Measurements from ENCODE around the gene NEGR1. TPM values are rescaled to one million over a fixed set of nuclear protein-coding genes. Genes with fewer than 3 reads are reported as not detected.

NEGR1 gene
- total RNA-seq, 2 experiments from 2014 or later, result not detected

DNA sequence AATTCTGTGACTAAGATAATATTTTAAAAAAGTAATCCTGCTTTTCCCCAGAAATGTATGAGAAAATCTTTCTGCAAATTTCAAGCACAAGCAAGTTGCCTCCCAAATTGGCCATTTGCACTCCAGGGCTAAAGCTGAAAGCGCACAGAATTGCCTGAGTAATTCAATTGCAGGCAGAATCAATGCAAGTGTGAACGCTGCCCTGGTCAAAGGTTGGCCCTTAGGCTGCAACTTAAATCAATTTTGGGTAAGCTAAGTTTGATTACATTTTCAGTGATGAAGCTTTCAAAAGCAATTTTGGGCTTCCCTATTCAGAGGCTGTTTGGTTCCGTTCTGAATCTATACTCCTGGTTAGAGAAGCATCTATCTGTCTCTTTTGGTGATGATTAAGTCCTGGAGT lies 699.7 kb downstream of the NEGR1 start:
- Mint-ChIP-seq H3K27me3 (peaks cover 2% of the 10 kb centered on the region), H3K36me3 (no peaks in the 10 kb centered on the region), H3K4me3 (no peak overlapping the region), H3K4me1 (no peaks in the 10 kb centered on the region), H3K27ac (no peak overlapping the region), H3K9me3 (no peaks in the 10 kb centered on the region)
- ATAC-seq (ENCODE audit: low read depth) (no peak), DNase-seq (no peak)
- POLR2A ChIA-PET, result no interaction called here

DNA sequence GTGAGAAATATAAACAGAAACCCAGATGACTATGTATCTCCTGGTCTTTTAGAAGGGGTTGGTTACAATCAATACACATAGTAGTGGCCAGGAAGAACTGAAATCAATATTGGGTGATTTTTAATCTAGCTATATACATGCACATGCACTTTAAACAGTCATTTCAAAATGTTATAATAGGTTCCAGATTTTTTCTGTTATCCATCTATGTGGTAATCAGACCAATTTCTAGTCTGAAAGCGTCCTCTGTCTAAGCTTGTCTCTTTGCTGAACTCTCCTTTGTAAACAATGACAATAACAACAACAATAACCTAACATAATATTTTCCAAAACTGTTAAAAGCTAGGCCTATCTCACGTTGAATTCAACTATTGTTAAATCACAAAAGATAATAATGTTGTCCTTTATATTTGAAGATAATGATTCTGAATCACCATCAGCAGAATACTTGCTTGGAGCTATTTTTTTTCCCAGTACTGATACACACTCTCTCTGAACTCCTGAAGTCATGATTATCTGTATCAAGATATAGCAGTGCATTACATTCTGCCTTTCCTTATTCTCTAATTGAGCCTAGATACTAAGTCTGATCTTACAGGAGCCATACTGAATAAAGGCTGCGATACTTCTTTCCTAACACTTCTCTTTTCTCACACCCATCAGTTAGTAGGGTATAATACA lies 704.7 kb downstream of the NEGR1 start:
- no peak for DNase-seq
- ATAC-seq (ENCODE audit: low read depth), result no peak
- H3K36me3 Mint-ChIP-seq, result no peaks in the 10 kb centered on the region
- no peaks in the 10 kb centered on the region for H3K27me3 Mint-ChIP-seq
- POLR2A ChIA-PET, result no interaction called here
- no peaks in the 10 kb centered on the region for H3K9me3 Mint-ChIP-seq
- H3K4me3 Mint-ChIP-seq, result no peak overlapping the region
- H3K4me1 Mint-ChIP-seq, result no peaks in the 10 kb centered on the region
- H3K27ac Mint-ChIP-seq, result no peak overlapping the region

DNA sequence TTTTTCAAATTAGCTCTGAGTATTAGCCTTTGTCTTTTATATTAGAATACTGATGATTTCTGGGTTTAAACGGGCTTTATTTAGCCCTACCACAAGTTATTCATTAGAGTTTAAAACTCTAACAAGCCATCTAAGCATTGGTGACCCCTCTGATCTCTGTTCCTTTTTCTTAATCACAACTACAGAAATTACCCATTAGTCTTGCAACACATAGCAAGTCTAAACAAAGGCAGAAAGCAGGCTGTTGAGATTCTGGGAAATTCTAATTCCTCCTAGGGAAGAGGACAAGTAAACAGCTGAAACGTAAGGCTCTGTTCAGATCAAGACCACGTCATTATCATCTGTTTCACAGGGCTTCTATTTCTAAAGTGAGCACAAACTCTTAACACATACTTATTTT lies 710.3 kb downstream of the NEGR1 start:
- Mint-ChIP-seq H3K9me3 (no peaks in the 10 kb centered on the region), H3K4me3 (no peak overlapping the region), H3K27me3 (no peaks in the 10 kb centered on the region), H3K36me3 (no peaks in the 10 kb centered on the region), H3K27ac (no peak overlapping the region), H3K4me1 (no peaks in the 10 kb centered on the region)
- DNase-seq (no peak), ATAC-seq (ENCODE audit: low read depth) (no peak)
- POLR2A ChIA-PET, result no interaction called here

DNA sequence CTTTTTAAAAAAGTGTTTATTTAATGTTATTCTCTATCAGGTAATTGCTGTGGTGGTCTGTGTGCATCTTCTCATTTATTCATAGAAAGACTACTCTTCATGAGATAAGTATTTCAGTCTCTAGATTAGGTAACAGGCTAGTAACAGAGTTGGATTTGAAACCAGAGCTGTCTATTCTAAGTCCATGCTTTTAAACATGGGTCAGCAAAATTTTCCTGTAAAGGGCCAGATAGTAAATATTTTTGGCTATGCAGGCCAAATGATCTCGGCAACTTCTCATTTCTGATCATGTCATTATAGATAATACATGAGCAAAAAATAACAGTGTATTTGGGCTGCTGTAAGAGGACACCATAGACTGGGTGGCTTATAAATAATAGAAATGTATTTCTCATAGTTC lies 715.9 kb downstream of the NEGR1 start:
- H3K27ac Mint-ChIP-seq, result no peak overlapping the region
- POLR2A ChIA-PET, result no interaction called here
- no peak for DNase-seq
- H3K4me1 Mint-ChIP-seq, result no peaks in the 10 kb centered on the region
- H3K27me3 Mint-ChIP-seq, result no peaks in the 10 kb centered on the region
- H3K4me3 Mint-ChIP-seq, result no peak overlapping the region
- no peaks in the 10 kb centered on the region for H3K36me3 Mint-ChIP-seq
- H3K9me3 Mint-ChIP-seq, result no peaks in the 10 kb centered on the region
- ATAC-seq (ENCODE audit: low read depth), result no peak

DNA sequence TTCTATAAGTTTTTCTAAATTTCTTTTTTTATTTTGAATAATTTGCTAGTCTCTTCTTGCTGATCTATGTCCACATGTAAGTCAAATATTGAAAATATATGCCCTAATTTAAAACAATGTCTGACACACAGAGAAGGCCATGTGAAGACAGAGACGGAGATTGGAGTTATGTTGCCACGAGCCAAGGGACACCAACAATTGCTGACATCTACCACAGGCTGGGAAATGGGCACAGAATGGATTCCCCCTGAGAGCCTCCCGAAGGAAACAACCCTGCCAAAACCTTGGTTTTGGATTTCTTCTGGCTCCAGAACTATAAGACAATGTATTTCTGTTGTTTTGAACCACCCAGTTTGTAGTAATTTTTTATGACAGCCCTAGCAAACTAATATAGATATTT lies 716.5 kb downstream of the NEGR1 start:
- ATAC-seq (ENCODE audit: low read depth) (no peak), DNase-seq (no peak)
- H3K36me3 Mint-ChIP-seq, result no peaks in the 10 kb centered on the region
- H3K27ac Mint-ChIP-seq, result no peak overlapping the region
- no peak overlapping the region for H3K4me3 Mint-ChIP-seq
- H3K9me3 Mint-ChIP-seq, result no peaks in the 10 kb centered on the region
- POLR2A ChIA-PET, result no interaction called here
- H3K27me3 Mint-ChIP-seq, result no peaks in the 10 kb centered on the region
- no peaks in the 10 kb centered on the region for H3K4me1 Mint-ChIP-seq

DNA sequence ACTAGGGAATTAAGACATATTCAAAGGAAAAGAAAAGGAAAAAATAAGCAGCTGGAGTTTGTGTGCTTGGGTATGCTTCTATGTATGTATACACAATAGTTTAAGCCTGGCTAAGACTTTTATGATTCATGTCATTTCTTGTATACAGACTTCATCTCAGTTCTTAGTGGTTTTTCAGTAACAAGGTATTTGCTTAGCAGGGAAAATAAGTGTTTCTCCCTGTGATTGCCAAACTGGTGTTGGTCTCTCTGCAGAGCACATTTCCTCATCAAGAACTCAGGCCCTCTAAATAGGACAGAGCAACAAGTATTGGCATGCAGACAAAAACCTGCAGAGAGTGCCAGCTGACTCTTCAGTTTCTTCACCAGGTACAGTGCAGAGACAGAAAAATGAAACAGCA lies 717.1 kb downstream of the NEGR1 start:
- Mint-ChIP-seq H3K9me3 (no peaks in the 10 kb centered on the region), H3K36me3 (no peaks in the 10 kb centered on the region), H3K4me3 (no peak overlapping the region), H3K27ac (no peak overlapping the region), H3K4me1 (no peaks in the 10 kb centered on the region), H3K27me3 (no peaks in the 10 kb centered on the region)
- no peak for ATAC-seq (ENCODE audit: low read depth)
- DNase-seq, result no peak
- POLR2A ChIA-PET, result no interaction called here

DNA sequence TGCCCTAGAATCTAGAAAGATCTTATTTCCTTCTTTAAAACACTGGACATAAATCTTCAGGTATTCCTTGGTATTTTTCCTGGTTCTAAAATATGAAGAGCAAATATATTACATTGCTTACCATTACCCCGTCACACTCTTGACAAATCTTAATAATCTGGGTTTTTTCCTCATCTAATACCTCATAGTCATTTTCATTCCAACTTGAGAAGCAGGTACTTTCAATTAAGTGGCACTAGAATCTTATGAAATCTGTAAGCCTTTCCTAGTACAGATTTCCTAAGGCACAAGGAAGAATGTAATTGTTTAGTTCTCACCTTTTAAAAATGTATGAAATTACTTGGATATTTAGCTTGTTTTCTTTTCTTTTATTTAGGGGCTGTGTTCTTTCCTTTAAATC lies 720.0 kb downstream of the NEGR1 start:
- POLR2A ChIA-PET, result no interaction called here
- no peak overlapping the region for H3K4me3 Mint-ChIP-seq
- DNase-seq, result no peak
- H3K27ac Mint-ChIP-seq, result no peak overlapping the region
- no peak for ATAC-seq (ENCODE audit: low read depth)
- no peaks in the 10 kb centered on the region for H3K9me3 Mint-ChIP-seq
- H3K36me3 Mint-ChIP-seq, result no peaks in the 10 kb centered on the region
- H3K4me1 Mint-ChIP-seq, result no peaks in the 10 kb centered on the region
- H3K27me3 Mint-ChIP-seq, result no peaks in the 10 kb centered on the region

DNA sequence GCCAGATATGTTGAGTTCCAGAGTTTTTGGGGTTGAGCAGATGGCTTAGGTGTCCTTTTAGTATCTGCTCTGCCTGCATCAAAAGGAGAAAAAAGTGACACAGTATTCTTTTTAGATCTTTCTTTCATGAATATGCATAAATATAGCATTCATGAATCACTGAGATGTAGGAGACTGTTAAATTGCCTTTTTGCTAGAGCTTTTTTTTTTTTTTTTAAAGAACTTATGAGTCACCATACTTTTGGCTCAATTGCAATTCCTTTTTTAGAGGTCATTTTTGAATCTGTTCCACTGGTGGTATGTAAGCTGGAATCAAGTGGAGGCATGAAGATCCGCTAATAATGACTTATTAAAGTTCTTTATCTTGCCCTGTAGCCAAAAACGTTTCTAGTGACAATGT lies 720.6 kb downstream of the NEGR1 start:
- Mint-ChIP-seq H3K4me3 (no peak overlapping the region), H3K27ac (no peak overlapping the region), H3K27me3 (no peaks in the 10 kb centered on the region), H3K4me1 (no peaks in the 10 kb centered on the region), H3K36me3 (no peaks in the 10 kb centered on the region), H3K9me3 (no peaks in the 10 kb centered on the region)
- DNase-seq (no peak), ATAC-seq (ENCODE audit: low read depth) (no peak)
- POLR2A ChIA-PET, result no interaction called here

DNA sequence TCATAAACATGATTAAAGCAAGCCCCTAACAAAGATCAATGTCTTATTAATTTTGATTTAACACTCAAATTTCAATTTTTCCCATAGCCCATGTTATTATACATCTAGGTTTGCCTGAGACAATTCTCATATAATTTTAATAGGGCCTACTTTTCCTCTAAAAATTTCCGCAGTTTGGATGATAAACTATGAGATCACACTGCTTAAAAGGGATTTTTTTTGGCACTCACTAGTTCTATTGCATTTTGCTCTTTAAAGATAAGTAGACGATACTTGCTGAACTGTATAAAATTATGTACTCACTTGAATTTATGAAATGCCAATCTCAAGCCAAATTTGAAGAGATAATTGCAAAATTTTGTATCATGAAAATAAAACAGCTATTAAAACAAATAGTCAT lies 721.1 kb downstream of the NEGR1 start:
- no peak for ATAC-seq (ENCODE audit: low read depth)
- no peak for DNase-seq
- POLR2A ChIA-PET, result no interaction called here
- no peaks in the 10 kb centered on the region for H3K4me1 Mint-ChIP-seq
- no peaks in the 10 kb centered on the region for H3K36me3 Mint-ChIP-seq
- H3K9me3 Mint-ChIP-seq, result no peaks in the 10 kb centered on the region
- H3K27me3 Mint-ChIP-seq, result no peaks in the 10 kb centered on the region
- no peak overlapping the region for H3K27ac Mint-ChIP-seq
- H3K4me3 Mint-ChIP-seq, result no peak overlapping the region

DNA sequence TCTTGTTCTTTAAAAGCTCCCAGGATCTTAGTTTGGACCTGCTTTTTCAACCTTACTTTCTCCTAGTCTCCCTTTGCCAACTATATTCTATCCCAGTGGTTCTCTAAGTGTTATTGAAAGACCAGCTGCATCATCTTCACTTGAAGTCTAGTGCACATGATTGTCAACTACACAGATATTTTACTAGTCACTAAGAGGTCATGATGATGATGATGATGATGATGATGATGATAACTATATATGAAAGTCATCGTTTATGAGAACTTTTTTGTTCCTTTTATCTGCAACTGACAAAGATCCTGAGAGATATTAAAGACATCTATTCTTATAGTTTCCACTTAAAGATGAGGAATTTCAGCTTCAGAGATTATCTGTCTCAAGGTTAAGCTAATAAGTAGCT lies 722.5 kb downstream of the NEGR1 start:
- Mint-ChIP-seq H3K27me3 (no peaks in the 10 kb centered on the region), H3K9me3 (no peaks in the 10 kb centered on the region), H3K36me3 (no peaks in the 10 kb centered on the region), H3K4me1 (no peaks in the 10 kb centered on the region), H3K27ac (no peak overlapping the region), H3K4me3 (no peak overlapping the region)
- POLR2A ChIA-PET, result no interaction called here
- DNase-seq, result no peak
- ATAC-seq (ENCODE audit: low read depth), result no peak

DNA sequence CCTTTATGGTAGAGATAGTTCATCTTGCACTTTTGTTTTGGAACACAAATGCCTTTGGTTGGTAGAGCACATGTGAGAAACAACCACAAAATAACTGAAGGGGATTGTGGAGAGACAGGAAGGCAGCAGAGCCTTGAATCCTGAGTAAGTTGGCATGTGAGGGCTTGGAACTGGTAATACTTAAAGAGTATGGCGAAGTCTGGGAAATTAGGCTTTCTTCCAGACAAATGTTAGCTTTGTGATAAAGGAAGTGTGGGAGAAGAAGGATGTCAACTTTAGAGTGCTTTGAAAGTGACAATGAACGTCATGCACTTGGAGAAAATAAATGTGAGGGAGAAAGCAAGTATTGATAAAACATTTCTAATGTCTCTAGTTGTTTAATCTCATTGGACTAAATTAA lies 725.2 kb downstream of the NEGR1 start:
- Mint-ChIP-seq H3K4me3 (no peak overlapping the region), H3K36me3 (no peaks in the 10 kb centered on the region), H3K9me3 (no peaks in the 10 kb centered on the region), H3K27me3 (no peaks in the 10 kb centered on the region), H3K27ac (no peak overlapping the region), H3K4me1 (no peaks in the 10 kb centered on the region)
- DNase-seq (no peak), ATAC-seq (ENCODE audit: low read depth) (no peak)
- POLR2A ChIA-PET, result no interaction called here

DNA sequence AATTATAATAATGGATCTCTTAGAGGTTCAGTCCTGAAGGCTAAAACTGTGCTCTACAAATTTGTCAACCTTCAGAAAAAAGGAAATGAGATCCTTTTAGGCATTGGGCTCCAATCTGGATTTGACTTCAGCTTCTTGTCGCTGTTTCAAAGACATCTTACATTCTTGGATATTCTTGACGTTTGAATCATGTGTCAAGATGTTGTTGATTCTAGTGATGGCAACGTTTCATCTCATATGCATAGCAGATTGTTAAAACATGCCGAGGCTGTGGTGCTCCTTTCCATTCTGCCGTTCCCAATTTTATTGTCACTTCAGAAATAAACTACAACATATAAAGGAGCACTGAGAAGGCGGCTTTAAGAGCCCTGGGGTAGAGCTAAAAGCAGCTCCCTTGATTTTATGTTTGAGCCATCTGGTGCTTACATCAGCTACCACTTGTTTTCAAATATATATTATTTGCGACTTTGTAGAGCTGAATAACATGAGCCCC lies 733.9 kb downstream of the NEGR1 start:
- Mint-ChIP-seq H3K4me3 (no peak overlapping the region), H3K27ac (no peak overlapping the region), H3K36me3 (no peaks in the 10 kb centered on the region), H3K9me3 (no peaks in the 10 kb centered on the region), H3K27me3 (no peaks in the 10 kb centered on the region), H3K4me1 (no peaks in the 10 kb centered on the region)
- POLR2A ChIA-PET, result no interaction called here
- ATAC-seq (ENCODE audit: low read depth), result no peak
- no peak for DNase-seq

DNA sequence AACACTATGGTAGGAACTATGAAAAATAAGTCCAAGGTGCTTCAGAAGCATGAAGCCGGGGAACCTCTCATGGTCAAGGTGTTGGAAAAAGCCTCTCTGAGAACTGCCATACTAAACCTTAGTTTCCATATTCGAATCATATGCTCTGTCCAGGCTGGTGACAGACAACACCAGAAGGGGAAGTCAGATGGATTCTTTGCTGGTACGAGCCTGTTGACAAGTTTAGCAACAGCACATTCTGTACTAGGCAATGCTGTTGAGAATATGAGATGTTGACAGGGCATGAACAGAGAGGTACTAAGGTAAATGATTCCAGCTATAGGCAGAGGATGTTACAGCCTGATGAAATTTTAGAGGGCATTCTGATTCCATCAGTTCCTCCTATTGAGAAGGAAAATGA lies 740.2 kb downstream of the NEGR1 start:
- Mint-ChIP-seq H3K27me3 (no peaks in the 10 kb centered on the region), H3K27ac (no peak overlapping the region), H3K9me3 (no peaks in the 10 kb centered on the region), H3K4me3 (no peak overlapping the region), H3K36me3 (no peaks in the 10 kb centered on the region), H3K4me1 (no peaks in the 10 kb centered on the region)
- POLR2A ChIA-PET, result no interaction called here
- no peak for DNase-seq
- no peak for ATAC-seq (ENCODE audit: low read depth)

DNA sequence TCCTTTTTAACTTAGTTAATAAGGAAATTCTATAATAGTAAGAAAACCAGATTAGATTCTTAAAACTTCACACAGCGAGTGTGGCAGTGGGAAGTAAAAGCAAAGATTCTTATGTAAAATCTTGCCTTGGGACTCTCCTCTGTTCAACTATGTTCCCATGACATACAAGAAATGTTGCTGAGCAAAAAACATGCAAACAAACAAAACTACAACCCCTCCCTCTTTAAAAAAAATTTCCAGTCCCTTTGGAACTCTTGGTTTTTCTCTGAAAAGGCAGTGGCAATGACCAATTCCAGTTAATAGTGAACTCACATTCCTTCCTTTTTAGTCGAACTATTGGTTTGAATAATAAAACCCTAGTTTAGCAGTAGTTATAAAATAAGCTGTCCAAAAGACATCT lies 748.4 kb downstream of the NEGR1 start:
- Mint-ChIP-seq H3K4me3 (no peak overlapping the region), H3K4me1 (no peaks in the 10 kb centered on the region), H3K36me3 (no peaks in the 10 kb centered on the region), H3K27me3 (no peaks in the 10 kb centered on the region), H3K9me3 (no peaks in the 10 kb centered on the region), H3K27ac (no peak overlapping the region)
- ATAC-seq (ENCODE audit: low read depth) (no peak), DNase-seq (no peak)
- POLR2A ChIA-PET, result no interaction called here

DNA sequence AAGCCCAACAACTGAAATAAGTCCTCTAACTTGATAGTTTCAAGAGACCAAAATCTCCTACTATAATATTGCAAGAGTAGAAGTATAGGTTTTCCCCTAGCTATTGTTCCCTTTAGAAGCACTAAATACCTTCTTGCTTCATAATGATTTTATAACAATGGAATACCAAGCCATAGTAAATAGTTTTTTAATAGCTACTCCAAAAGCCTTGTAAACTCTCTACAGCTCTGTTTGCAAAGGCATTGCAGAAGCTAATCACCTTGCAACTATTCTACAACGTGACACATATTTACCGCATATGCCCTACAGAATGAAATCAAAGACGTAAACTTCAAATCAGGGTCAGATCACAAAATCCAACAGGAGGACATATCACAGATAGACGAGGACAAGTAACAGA lies 750.0 kb downstream of the NEGR1 start:
- Mint-ChIP-seq H3K27me3 (no peaks in the 10 kb centered on the region), H3K4me3 (no peak overlapping the region), H3K4me1 (no peaks in the 10 kb centered on the region), H3K9me3 (no peaks in the 10 kb centered on the region), H3K36me3 (no peaks in the 10 kb centered on the region), H3K27ac (no peak overlapping the region)
- DNase-seq, result no peak
- ATAC-seq (ENCODE audit: low read depth), result no peak
- POLR2A ChIA-PET, result no interaction called here

Data from activated naive CD8-positive, alpha-beta T cell treated with anti-CD3 and anti-CD28 coated beads, Interleukin-2, amount 10 ng/mL, durations not matched to agents 7 days and 5 days (primary cell).